NCI-H460 (cell line): ENCODE results near the gene LDHD. TPM values are rescaled to one million over a fixed set of nuclear protein-coding genes. Genes with fewer than 3 reads are reported as not detected.

Source experiments
- DNase-seq: peaks from one replicate; pipeline ENCODE4 v3.0.0-alpha.2; 2016; ENCODE audit warnings: low read depth; ENCODE audit errors: extremely low read depth
- total RNA-seq: library from RNA; depleted of rRNA; stranded (reverse); fragments of >200 nt; shearing (Covaris generic); gene quantifications from 2 replicates; pipeline ENCODE4 v1.2.3, GENCODE V29; 2014

The LDHD gene
- total RNA-seq, 1 experiment from 2014 or later: 2.6 TPM

DNA sequence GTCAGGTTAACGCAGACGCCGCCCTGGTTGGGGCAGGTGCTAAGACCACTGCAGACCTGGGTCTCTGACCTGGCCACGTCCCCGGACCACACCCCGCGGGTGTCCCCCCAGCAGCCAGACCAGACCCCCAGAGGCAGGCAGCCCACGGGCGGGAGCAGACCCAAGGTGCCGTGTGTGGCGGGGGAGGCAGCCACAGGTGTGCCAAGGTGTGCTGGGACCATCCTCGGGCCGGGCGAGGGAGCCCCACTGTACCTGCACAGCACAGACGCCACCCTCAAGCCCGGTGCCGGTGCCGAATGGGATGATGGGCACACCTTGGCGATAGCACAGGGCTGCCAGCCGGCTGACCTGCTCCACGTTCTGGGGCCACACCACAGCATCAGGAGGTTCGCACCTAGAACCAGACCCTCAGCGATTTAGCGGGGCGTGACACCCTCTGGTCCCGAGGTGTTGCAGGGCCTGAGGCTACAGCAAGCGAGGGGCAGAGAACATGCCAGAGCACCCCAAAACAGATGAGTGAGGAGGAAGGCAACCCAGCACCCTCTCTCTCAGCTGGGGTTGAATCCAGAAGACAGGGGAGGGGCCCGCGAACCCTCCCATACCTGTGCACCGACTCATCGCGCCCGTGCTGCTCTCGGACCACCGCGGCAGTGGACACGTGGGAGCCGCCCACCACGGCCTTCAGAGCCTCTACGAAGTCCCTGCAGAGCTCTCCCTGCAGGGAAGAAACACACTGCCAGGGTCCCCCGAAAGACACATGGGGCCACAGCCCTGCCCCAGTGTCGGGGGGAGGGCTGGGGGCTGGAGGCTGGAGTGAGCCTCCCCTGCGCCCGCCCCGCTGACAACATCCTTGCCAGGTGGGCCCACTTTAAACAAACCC, 1.4 kb downstream of the LDHD start:
- no peak for DNase-seq

DNA sequence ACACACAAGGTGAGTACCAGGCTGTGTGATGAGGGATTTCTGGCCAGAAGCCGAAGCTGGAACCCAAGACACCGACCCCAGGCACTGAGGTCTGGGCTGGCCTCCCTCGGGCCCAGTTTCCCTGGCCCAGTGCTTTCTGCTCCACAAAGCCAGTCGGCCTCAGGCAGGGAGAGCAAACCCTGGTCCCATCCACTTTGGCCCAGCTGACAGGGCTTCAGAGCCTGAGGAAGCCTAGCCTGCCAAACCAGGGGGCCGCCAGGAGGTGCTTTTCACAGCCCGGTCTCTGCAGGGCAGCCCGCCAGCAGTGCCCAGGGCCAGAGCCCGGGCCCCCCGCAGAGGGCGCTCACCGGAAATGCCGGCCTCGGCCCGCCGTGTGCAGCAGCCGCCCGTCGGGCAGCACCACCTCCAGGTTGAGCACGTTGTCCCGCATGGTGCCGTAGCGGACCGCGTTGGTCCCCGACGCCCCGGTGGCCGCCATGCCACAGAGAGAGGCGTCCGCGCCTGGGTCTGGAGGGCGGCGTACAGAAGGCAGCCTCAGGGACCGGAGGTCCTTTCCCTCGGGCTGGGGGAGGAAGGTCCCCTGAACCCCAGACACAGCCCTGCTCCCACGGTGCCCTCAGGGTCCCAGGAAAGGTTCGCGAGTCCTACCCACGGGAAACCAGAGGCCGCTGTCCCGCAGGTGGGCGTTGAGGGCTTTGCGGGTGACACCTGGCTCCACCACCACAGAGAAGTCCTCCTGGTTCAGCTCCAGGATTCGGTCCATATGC, 2.2 kb downstream of the LDHD start:
- DNase-seq: no peak

DNA sequence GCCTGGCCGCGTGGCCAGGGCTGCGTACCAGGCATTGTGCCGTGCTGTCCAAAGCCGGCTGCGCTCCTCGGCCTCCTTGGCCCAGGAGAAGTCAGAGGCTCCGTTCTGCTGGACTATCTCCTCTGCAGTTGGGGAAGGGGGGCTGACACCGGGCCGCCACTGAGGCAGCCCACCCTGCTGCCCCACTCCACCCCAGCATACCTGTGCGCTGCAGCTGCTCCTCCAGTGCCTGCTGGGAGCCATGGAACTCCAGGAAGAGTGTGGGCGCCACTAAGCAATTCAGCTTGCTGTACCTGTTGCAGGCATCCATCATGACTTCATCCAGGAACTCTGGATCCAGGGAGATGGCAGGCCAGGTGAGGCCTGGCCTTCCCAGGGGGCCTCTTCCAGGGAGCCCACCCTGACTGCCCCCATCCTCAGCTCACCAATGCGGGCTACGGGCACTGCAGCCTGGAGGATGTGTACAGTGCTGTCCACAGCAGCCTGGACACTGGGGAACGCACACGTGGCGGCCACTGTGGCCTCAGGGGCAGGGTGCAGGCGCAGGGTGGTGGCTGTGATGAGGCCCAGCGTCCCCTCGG, 2.9 kb downstream of the LDHD start:
- no peak for DNase-seq

DNA sequence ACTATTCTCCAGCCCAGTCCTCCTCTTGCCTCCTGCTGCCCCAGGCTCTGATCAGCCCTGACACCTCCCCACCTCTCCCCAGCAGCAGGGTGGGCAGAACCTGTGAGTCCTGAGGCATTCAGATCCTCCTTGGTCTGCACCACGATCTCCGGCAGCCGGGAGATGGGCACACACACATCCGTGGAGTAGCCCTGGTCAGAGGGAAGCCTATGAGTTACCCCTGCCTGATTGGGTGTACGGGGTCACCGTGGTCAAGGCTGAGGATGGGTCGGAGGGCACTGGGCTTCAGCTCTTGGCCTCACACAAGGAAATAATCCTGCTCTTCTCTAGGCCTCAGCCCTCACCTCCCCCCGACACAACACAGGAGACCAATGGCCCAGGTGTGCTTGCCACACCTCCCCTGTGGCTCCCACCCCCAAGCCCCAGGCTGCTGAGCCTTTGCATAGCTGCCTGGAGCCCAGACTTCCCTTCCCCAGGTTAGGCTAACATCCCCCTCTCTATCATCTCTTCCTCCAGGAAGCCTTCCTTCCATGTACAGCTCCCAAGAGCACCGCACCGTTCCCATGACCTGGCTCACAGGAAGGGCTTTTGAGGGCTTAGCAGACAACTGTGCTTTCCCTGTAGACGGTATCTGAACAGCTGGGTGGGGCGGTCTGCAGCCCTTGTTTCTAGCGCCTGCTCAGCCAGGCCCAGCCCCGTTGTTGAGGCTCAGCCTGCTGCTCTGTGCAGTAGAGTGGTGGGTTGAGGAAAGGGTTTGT, 3.7 kb downstream of the LDHD start:
- DNase-seq: no peak

DNA sequence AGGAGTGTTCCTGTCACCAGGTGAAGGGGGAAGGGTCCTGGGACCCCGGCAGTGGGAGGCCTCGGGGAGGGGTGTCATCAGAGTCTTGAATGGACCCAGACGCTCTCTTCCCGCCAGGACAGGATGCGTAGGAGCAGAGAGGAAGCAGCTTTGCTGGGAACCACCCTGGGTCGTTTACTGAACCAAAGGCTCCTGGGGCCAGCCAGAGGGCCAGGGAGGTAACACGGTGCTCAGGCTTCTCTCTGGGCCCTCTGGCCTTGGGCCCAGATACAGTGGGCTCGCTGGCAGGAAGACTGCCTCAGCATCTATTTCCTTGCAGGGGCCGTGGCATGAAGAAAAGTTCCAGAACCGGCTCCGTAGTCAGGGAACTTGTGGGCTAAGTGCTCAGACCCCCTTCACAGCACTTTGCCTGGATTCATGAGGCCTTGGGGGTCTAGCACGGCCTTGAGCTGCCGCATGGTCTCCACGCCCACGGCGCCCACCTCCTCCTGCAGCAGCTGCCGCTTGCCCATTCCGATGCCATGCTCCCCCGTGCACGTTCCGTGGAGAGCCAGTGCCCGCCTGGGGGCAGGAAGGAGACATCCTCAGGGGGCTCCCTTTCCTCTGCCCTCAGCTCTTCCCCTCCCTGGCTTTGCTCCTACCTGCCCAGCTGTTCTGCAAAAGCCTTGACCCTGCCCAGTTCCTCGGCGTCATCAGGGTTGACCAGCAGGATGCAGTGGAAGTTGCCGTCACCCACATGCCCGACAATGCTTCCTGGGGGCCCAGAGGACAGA, 4.4 kb downstream of the LDHD start:
- DNase-seq: no peak

DNA sequence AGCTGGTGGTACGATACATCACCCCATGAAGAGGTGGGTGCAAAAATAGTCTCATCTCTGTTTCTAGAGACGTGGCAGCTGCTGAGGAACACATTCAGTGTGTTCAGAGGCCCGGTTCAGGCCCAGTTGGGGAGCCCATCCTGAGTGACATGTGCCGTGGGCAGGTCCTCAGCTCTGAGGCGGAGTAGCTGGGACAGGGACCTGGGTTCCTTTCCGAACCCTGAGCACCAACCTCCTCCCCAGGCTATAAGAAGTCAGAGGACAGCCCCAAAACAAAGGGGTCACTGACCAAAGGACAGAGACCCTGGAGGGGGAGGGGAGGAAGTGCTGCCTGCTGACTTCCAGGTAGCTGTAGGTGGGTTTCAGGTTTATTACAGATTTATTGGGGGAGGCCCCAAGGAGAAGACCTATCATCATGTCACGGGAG, 5.1 kb downstream of the LDHD start:
- DNase-seq: no peak

DNA sequence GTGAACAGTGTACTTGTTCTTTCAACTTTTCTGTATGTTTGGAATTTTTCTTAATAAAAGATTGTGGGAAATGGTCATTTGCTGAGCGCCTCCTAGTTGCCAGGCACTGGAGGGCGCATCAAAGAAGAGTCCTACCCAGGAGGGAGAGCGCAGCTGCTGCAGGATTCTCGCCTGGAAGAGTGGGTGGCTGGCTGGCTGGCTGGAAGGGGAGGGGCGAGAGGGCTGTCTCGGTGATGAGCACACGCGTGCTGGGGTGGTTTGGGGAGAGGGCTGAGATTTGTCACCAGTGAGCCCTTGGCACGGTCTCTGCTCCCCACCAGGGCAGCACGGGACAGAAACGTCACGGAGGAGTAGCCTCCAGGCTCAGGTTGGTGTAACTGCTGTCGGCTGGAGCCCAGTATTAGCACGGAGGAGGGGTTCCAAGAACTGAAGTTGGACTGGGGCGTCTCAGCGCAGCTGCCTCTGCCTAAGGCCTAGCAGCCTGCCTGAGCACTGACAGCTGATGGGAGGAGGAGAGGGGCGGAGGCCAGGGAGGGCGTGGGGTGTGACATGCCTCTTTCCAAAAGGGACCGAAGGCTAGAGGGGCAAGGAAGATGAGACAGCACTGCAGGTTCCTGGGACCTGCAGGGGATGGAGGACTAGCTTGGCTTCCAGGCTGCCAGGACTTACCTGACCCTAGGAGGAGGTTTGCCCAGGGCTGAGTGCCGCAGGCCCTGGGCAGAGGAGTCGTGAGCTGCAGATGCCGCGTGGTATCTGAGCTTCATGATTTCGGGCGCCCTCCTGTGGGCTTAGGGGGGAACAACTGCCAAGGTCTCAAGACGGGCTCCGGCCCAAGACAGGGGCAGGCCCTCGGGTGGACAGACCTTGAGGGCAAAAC, 5.7 kb downstream of the LDHD start:
- DNase-seq: peak; percentile 90

DNA sequence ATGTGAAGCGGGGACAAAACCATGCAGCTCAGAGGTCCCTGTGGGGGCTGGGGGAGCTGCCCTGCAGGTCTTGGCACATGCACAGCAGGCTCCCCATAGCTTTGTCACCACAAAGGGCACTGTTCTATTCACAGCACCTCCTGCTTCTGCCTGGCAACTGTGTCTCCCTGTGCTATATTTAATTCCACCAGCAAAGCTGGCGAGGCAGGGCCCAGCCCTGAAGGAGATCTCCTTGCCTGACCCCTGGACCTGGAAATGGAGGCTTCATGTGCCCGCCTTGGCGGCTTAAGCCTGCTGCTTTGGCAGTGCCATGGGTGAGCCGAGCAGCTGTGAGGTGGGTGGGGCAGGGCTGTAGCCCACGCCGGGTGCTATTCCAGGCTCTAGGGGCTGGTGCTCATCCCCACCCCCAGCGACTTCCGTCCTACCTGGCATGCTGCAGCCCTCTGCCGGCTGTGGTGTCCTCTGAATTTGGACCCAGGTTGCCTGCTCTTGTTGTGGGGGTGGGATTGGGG, 6.8 kb downstream of the LDHD start:
- no peak for DNase-seq

DNA sequence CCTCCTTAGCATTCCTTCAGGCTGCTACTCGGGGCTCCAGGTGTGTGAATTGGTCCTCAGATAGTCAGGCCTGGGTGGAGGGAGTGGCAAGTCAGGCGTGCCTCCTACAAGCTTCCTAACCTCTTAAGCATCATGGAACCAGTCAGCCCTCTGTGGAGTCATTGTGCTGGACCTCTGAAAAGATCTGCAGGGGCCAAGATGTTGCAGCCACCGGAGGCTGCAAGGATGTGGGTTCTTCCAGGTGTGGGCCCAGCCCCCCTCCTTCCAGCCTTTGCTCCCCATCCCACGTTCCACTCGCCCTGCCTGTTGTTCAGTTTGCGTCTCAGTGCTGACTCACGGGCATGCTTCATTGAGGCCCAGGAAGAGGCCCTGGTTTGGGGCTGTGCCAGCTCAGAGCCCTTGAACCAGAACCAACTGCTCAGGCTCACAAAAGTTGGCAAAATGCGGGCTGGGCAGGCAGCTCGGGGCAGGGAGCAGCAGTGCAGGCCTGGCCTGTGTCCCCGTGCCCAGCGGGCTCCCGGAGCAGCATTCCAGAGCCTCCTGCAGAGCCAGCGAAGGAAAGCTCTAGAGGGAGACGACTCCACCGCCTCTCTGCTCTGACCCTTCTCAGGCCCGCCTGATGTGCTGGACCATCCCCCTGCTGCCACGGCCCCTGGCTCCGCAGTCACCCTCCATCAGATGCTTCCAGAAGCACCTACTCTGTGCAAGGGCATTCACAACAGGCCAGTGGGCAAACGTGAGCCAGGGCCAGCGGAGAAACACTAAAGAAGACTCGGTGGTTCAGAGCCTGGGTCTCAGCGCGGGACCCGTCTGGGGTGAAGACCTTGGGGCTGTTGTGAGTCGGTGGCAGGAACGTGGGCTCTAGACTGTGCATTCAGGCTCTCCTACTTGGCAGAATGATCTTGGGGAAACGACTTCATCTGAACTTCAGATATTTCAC, 7.5 kb downstream of the LDHD start:
- DNase-seq: peak; percentile 60

DNA sequence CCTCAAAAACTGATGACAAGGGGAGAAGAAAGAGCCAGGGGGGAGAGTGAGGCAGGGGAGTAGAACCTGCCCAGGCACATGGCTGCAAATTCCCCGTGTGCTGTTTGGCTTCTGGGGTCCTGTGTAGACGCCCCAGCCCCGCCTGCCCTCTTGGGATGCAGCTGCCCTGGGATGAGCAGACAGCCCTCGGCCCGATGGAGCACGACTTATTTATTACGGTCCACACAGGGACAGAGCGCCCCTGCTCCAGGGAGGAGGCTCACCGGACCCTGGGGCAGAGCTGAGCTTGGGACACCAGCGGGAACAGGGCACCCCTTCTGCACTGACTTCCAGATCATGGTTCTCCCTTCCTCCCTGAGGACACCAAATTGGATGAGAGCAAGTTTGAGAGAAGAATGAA, 9.1 kb downstream of the LDHD start:
- no peak for DNase-seq

DNA sequence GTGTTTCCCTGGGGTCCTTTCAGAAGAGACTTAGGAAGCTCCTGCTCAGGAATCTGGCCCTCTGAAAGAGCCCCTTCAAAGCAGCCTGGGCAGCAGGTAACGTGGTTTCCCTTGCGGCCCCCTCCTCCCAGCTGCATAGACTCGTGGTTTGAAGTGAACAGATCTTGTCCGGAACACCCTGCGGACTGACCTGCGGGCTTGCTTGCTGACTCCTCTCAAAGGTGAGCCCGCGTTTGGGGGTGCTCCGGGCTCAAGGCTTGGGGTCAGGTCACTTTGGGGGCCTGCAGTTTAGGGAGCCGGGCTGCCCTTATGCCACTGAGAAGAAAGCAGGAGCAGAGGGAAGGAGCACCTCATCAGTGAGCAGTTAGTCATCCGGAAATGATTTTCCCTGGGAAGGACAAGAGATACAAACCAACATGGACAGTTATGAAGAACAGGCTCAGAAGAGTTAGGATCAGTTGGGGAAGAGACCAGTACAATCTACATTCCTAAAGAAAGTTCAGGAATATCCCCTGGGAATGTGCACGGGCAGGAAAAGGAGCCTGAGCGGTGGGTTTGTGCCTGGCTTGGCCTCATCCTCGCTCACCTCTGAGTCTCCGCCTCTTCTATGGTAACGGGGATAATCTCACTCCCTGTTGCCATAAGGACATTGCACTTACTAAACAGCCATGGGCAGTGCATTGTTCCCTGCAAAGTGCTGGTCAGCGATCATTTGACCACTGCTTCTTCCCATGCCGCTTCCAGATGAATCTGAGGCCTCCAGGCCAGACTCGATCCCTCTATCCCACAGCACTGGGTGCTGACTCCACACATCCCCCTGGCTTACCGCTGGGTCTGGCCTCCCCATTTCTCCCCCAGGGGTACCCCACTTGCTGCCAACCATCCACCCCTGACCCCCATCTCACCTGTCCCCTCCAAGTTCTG, 10.0 kb downstream of the LDHD start:
- DNase-seq: no peak

DNA sequence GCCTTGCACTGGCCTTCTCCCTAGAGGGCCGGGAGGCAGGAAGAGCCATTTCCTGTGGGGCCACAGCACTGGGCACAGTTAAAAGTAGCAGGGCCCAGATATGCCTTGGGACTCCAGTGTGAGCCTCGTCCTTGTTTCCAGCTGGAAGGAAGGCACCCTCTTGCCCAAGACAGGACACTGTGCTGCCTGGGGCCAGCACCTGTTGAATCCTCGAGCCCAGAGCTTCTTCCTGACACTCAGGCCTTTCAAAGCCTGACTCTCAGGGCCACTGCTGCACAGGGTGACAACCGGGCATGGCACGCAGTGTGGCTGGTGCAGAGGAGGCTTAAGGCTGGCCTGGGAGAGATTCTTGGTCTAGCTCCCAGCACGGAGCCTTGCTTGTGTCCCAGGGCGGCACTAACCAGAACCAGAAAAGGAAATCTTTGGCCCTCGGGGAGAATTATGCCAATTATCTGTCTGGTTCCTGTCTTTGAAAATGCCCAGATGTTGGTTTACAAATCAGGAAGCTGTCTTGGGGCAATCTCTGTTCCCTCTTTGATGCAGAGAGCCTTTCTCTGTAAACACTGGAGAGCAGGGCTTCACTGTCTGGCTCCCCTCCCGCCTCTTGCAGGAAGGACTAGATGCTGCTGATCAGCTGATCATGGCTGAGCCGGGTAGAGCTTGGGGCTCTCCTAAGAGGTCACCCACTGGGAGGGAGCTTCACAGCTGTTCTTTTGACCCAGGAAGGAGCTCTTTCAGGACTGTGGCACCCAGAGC, 11.1 kb downstream of the LDHD start:
- DNase-seq: no peak

DNA sequence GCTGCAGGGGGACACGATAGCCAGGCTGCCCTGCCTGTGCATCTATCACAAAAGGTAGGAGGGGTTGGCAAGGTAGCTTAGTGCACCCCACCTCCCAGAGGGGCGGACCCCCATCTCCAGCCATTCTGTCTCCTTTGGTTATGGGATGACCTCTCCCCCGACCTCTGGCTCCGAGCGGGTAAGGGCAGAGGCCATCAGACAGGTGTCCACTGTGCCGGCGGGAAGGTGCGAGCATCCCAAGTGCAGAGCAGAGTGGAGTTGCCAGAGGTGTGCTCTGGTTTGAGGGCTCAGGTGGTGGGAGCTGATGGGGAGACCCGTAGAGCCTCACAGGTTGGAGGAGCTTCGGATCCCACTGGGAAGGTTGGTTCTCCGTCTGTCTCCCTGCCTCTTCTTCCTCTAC, 11.7 kb downstream of the LDHD start:
- no peak for DNase-seq

DNA sequence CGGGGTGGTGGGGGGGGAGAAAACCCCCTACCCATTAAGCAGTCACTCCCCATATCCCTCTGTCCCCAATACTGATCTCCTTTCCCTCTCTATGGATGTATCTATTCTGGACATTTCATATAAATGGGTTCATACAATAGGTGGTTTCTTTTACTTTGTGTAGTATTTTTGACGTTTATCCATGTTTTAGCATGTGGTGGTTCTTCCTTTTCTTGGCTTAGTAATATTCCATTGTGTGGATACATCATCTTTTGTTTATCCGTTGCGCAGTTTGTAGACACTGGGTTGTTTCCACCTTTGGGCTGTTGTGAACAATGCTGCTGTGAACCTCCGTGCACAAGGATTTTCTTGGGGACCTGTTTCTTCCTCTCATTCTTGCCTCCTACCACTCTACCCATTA, 12.6 kb downstream of the LDHD start:
- no peak for DNase-seq

DNA sequence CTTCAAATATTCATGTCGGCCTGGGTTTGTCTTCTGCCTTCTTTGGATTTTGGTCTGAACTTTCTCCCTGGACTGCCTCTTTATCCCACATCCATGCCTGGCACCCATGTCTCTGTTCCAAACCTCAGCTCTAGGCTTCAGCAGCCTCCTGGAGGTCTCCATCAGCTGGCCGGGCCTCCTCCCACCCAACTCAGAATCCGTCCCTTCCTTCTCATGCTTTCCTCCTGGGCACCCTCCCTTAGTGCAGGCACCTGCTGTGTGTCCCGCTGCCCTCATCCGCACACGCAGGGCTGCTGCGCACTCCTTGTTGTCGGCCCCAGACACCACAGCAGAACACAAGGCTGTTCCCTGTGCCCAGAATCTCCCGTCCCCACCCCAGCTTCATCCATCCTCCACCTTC, 14.0 kb downstream of the LDHD start:
- no peak for DNase-seq

DNA sequence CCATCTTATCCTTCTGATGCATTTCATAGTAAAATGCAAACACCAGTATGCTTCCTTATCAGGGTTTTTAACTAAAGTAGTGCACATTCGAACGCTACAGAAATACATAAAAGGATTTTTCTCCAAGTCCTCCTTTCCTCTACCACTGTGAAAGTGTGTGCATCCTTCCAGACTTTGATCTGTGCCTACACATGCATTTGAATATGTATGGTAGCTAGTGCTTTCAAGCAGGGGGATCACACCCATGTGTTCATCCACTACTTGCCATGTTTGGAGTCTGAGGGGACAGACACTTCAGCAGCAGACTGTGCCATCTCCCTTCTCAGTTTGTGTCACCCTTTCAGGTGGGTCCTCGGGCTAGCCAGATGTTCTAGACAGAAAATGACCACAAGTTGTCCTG, 14.9 kb downstream of the LDHD start:
- DNase-seq: no peak
